Naive B cell (primary cell): ENCODE results near the gene STK17B. TPM values are rescaled to one million over a fixed set of nuclear protein-coding genes. Genes with fewer than 3 reads are reported as not detected.

Source experiments
- ATAC-seq, 2 donors: fragments of 150-1000 bp; cut with Tn5 transposase; 2 replicates each; pipeline ENCODE4 v1.10.0; 2021; ENCODE audit warnings: low read depth in 2 of 2, mild to moderate bottlenecking in 2 of 2, moderate library complexity in 2 of 2
- DNase-seq: peaks from one replicate; pipeline ENCODE4 v3.0.0; 2022
- H3K27ac Mint-ChIP-seq, 6 donors: one replicate each; pipeline ENCODE4 v1.8.0; 2020 to 2022; ENCODE audit warnings: mild to moderate bottlenecking in 6 of 6, mixed read lengths in 6 of 6, moderate library complexity in 5 of 6, inconsistent platforms in 2 of 6
- H3K27me3 Mint-ChIP-seq, 3 donors: one replicate each; pipeline ENCODE4 v1.8.0; 2021 to 2022; ENCODE audit warnings: mixed read lengths in 3 of 3, mild to moderate bottlenecking in 1 of 3
- H3K36me3 Mint-ChIP-seq, 2 donors: one replicate each; pipeline ENCODE4 v1.8.0; 2020 to 2022; ENCODE audit warnings: mixed read lengths in 2 of 2, inconsistent platforms in 1 of 2, mild to moderate bottlenecking in 1 of 2
- H3K4me1 Mint-ChIP-seq, 3 donors: one replicate each; pipeline ENCODE4 v1.8.0; 2020 to 2022; ENCODE audit warnings: mixed read lengths in 3 of 3, inconsistent platforms in 1 of 3, mild to moderate bottlenecking in 1 of 3, moderate library complexity in 1 of 3
- H3K4me3 Mint-ChIP-seq, 8 donors: one replicate each; pipeline ENCODE4 v1.8.0; 2020 to 2022; ENCODE audit warnings: mild to moderate bottlenecking in 8 of 8, mixed read lengths in 8 of 8, moderate library complexity in 8 of 8, inconsistent platforms in 2 of 8
- H3K9me3 Mint-ChIP-seq, 7 donors: one replicate each; pipeline ENCODE4 v1.8.0; 2020 to 2022; ENCODE audit warnings: mixed read lengths in 7 of 7, mild to moderate bottlenecking in 5 of 7, inconsistent platforms in 2 of 7, moderate library complexity in 1 of 7
- polyA plus RNA-seq, 6 donors: library from polyadenylated mRNA; unstranded; fragments of 300-500 nt; fragmentation: Illumina TruSeq; gene quantifications; one replicate each; pipeline ENCODE4 v1.2.3, GENCODE V29; 2021; ENCODE audit warnings: low read depth in 6 of 6

The STK17B gene
- polyA plus RNA-seq, 6 donors from 2014 or later: 90.2 to 162 (median 118) TPM

- Mint-ChIP-seq H3K27me3 (no peaks in the 10 kb centered on the region), H3K4me1 (peaks cover 60 to 85% (median 70%) of the 10 kb centered on the region in 3 donors), H3K4me3 (no peak overlapping the region), H3K36me3 (no peaks in the 10 kb centered on the region), H3K27ac (peak overlapping the region in 4 of 6 donors; percentile 61 to 96 (median 92)), H3K9me3 (peaks cover 0 to 7% (median 0%) of the 10 kb centered on the region in 7 donors)
- ATAC-seq (no peak), DNase-seq (no peak)
Observed at GRCh38 chr2:196181484-196181883, 10.1 kb upstream of the STK17B start.

- ATAC-seq (no peak), DNase-seq (no peak)
- peak overlapping the region; percentile 17 to 98 (median 84) for H3K4me3 Mint-ChIP-seq
- H3K9me3 Mint-ChIP-seq: peaks cover 0 to 3% (median 0%) of the 10 kb centered on the region in 7 donors
- peaks cover 67 to 86% (median 72%) of the 10 kb centered on the region in 3 donors for H3K4me1 Mint-ChIP-seq
- H3K27ac Mint-ChIP-seq: peak overlapping the region; percentile 93 to 100 (median 100)
- no peaks in the 10 kb centered on the region for H3K36me3 Mint-ChIP-seq
- no peaks in the 10 kb centered on the region for H3K27me3 Mint-ChIP-seq
Observed at GRCh38 chr2:196177124-196177523, 5.7 kb upstream of the STK17B start.

- ATAC-seq: peak; percentile 65
- peaks cover 0 to 3% (median 0%) of the 10 kb centered on the region in 7 donors for H3K9me3 Mint-ChIP-seq
- peak overlapping the region; percentile 63 to 98 (median 84) for H3K4me3 Mint-ChIP-seq
- no peaks in the 10 kb centered on the region for H3K27me3 Mint-ChIP-seq
- H3K36me3 Mint-ChIP-seq: no peaks in the 10 kb centered on the region
- peaks cover 60 to 79% (median 68%) of the 10 kb centered on the region in 3 donors for H3K4me1 Mint-ChIP-seq
- peak; percentile 97 for DNase-seq
- H3K27ac Mint-ChIP-seq: peak overlapping the region; percentile 93 to 100 (median 100)
Observed at GRCh38 chr2:196176142-196176738, 4.9 kb upstream of the STK17B start.

GRCh38 chr2:196174404-196174803, 3.0 kb upstream of the STK17B start:
- DNase-seq: no peak
- Mint-ChIP-seq H3K9me3 (peaks cover 0 to 3% (median 0%) of the 10 kb centered on the region in 7 donors), H3K4me3 (peak overlapping the region; percentile 72 to 98 (median 91)), H3K27me3 (no peaks in the 10 kb centered on the region), H3K27ac (peak overlapping the region; percentile 85 to 100 (median 96)), H3K36me3 (peaks cover 8 to 13% of the 10 kb centered on the region in 2 donors), H3K4me1 (peaks cover 50 to 65% (median 57%) of the 10 kb centered on the region in 3 donors)
- ATAC-seq: no peak

GRCh38 chr2:196173505-196173904, 2.1 kb upstream of the STK17B start:
- H3K36me3 Mint-ChIP-seq: peaks cover 8 to 15% of the 10 kb centered on the region in 2 donors
- ATAC-seq (no peak), DNase-seq (no peak)
- peak overlapping the region in 6 of 8 donors; percentile 89 to 98 (median 91) for H3K4me3 Mint-ChIP-seq
- H3K4me1 Mint-ChIP-seq: peaks cover 42 to 56% (median 48%) of the 10 kb centered on the region in 3 donors
- no peaks in the 10 kb centered on the region for H3K27me3 Mint-ChIP-seq
- H3K27ac Mint-ChIP-seq: peak overlapping the region; percentile 85 to 100 (median 96)
- peaks cover 0 to 3% (median 0%) of the 10 kb centered on the region in 7 donors for H3K9me3 Mint-ChIP-seq

- Mint-ChIP-seq H3K27me3 (no peaks in the 10 kb centered on the region), H3K4me1 (peaks cover 46 to 53% (median 52%) of the 10 kb centered on the region in 3 donors), H3K36me3 (peaks cover 8 to 15% of the 10 kb centered on the region in 2 donors), H3K9me3 (peaks cover 0 to 3% (median 0%) of the 10 kb centered on the region in 7 donors), H3K4me3 (peak overlapping the region; percentile 85 to 98 (median 91)), H3K27ac (peak overlapping the region; percentile 44 to 100 (median 96))
- ATAC-seq (no peak), DNase-seq (no peak)
Observed at GRCh38 chr2:196172951-196173350, 1.6 kb upstream of the STK17B start.

GRCh38 chr2:196171946-196172345, 568 bp upstream of the STK17B start:
- Mint-ChIP-seq H3K4me3 (peak overlapping the region; percentile 87 to 98 (median 94)), H3K27ac (peak overlapping the region; percentile 93 to 100 (median 96)), H3K27me3 (no peaks in the 10 kb centered on the region), H3K9me3 (peaks cover 0 to 3% (median 0%) of the 10 kb centered on the region in 7 donors), H3K36me3 (peaks cover 8 to 15% of the 10 kb centered on the region in 2 donors), H3K4me1 (peaks cover 45 to 52% (median 49%) of the 10 kb centered on the region in 3 donors)
- ATAC-seq (no peak), DNase-seq (no peak)

GRCh38 chr2:196170606-196171247, 651 bp downstream of the STK17B start:
- H3K4me3 Mint-ChIP-seq: peak overlapping the region; percentile 94 to 99 (median 98)
- no peaks in the 10 kb centered on the region for H3K9me3 Mint-ChIP-seq
- H3K27ac Mint-ChIP-seq: peak overlapping the region; percentile 93 to 100 (median 98)
- ATAC-seq: peak; percentile 6 to 11
- peaks cover 17 to 22% of the 10 kb centered on the region in 2 donors for H3K36me3 Mint-ChIP-seq
- H3K27me3 Mint-ChIP-seq: no peaks in the 10 kb centered on the region
- peak; percentile 50 for DNase-seq
- H3K4me1 Mint-ChIP-seq: peaks cover 43 to 50% (median 50%) of the 10 kb centered on the region in 3 donors

- Mint-ChIP-seq H3K36me3 (peaks cover 22 to 26% of the 10 kb centered on the region in 2 donors), H3K27ac (peak overlapping the region; percentile 93 to 100 (median 98)), H3K4me1 (peaks cover 48 to 55% (median 52%) of the 10 kb centered on the region in 3 donors), H3K4me3 (peak overlapping the region; percentile 94 to 99 (median 98)), H3K9me3 (no peaks in the 10 kb centered on the region), H3K27me3 (no peaks in the 10 kb centered on the region)
- peak; percentile 51 for DNase-seq
- peak; percentile 17 to 24 for ATAC-seq
Observed at GRCh38 chr2:196170213-196170605, 1.2 kb downstream of the STK17B start.

- DNase-seq (no peak), ATAC-seq (no peak)
- peak overlapping the region; percentile 94 to 99 (median 98) for H3K4me3 Mint-ChIP-seq
- peak overlapping the region; percentile 93 to 100 (median 98) for H3K27ac Mint-ChIP-seq
- no peaks in the 10 kb centered on the region for H3K27me3 Mint-ChIP-seq
- H3K36me3 Mint-ChIP-seq: peaks cover 22 to 26% of the 10 kb centered on the region in 2 donors
- H3K9me3 Mint-ChIP-seq: no peaks in the 10 kb centered on the region
- H3K4me1 Mint-ChIP-seq: peaks cover 52 to 58% (median 52%) of the 10 kb centered on the region in 3 donors
Observed at GRCh38 chr2:196169516-196169915, 1.9 kb downstream of the STK17B start.

- Mint-ChIP-seq H3K27ac (peak overlapping the region; percentile 61 to 93 (median 84)), H3K9me3 (no peaks in the 10 kb centered on the region), H3K27me3 (no peaks in the 10 kb centered on the region), H3K4me3 (peak overlapping the region; percentile 94 to 99 (median 98)), H3K36me3 (peaks cover 24 to 29% of the 10 kb centered on the region in 2 donors), H3K4me1 (peaks cover 46 to 51% (median 47%) of the 10 kb centered on the region in 3 donors)
- DNase-seq (no peak), ATAC-seq (no peak)
Observed at GRCh38 chr2:196168181-196168580, 3.2 kb downstream of the STK17B start.

- Mint-ChIP-seq H3K27me3 (no peaks in the 10 kb centered on the region), H3K9me3 (no peaks in the 10 kb centered on the region), H3K36me3 (peaks cover 29 to 34% of the 10 kb centered on the region in 2 donors), H3K27ac (peak overlapping the region; percentile 12 to 93 (median 82)), H3K4me1 (peaks cover 46 to 51% (median 47%) of the 10 kb centered on the region in 3 donors), H3K4me3 (peak overlapping the region; percentile 94 to 99 (median 98))
- ATAC-seq (no peak), DNase-seq (no peak)
Observed at GRCh38 chr2:196167666-196168065, 3.7 kb downstream of the STK17B start.

- ATAC-seq (no peak), DNase-seq (no peak)
- peaks cover 36 to 40% of the 10 kb centered on the region in 2 donors for H3K36me3 Mint-ChIP-seq
Observed at GRCh38 chr2:196166876-196167275, 4.5 kb downstream of the STK17B start.

More at GRCh38 chr2:196166876-196167275, 4.5 kb downstream of the STK17B start:
- Mint-ChIP-seq H3K27me3 (no peaks in the 10 kb centered on the region), H3K9me3 (no peaks in the 10 kb centered on the region), H3K4me1 (peaks cover 49 to 56% (median 50%) of the 10 kb centered on the region in 3 donors), H3K27ac (peak overlapping the region; percentile 19 to 93 (median 54)), H3K4me3 (peak overlapping the region; percentile 94 to 99 (median 98))
